Amygdala (tissue), 56 donors: ENCODE data around the gene DPP9.
"Not testable (repeated sequence)": the region's sequence is repeated elsewhere in the genome, so short reads cannot be mapped to it uniquely, and the experiment has no call there.

Experiments
- DNase-seq, 56 donors: peaks; one replicate each; lab custom pipeline; 2025; lab: John Stamatoyannopoulos, UW

Gene DPP9

DNA sequence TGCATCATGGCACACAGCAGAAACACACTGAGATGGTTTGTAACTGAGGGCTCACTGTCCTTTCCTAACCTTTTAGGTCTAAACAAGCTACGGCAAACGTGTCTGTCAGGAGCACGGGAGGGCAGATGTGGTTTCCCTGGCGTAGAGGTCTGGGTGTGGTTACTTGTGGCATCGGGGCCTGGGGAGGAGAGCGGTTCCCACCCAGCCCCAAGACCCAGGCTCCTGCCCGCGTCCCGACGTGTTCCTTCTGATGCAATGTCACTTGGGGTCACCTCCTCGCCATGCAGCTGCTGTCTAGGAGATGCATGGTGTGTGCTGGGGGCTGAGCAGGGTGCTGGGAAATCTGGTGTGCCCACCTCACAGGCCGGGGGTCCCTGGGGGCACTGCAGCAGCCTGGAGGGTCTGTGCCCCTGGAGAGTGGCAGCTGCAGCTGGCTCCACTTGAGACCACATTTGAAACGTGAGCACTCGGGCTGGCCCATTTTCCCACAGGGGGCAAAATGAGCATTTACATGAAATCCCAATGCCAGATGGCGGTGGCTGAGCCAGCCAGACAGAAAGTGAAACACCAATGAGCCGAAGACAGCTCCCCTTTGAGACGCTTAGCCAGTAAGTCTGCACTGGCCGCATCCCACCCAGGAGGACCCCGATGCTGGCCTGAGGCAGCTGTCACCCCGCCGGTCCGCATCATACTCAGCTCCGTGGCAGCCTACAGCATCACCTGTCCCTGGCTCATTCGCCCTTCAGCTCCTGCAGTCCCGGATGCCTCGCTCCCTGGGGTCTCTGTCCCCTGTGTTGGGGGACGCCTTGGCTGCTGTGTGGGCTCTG lies 31.2 kb downstream of the DPP9 start:
- no peak for DNase-seq

DNA sequence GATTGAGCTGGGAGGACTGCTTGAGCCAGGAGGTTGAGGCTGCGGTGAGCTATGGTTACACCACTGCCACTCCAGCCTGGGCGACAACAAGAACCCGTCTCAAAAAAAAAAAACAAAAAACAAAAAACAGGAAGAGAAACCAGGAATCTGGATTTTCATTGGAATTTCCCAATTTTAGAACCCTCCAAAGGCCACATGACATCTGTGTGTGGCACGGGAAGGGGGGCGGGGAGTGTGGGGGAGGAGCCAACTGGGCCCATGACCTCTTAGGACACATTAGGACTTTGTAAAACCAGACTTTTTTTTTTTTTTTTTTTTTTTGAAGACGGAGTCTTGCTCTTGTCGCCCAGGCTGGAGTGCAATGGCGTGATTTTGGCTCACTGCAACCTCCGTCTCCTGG lies 32.3 kb downstream of the DPP9 start:
- no peak for DNase-seq

DNA sequence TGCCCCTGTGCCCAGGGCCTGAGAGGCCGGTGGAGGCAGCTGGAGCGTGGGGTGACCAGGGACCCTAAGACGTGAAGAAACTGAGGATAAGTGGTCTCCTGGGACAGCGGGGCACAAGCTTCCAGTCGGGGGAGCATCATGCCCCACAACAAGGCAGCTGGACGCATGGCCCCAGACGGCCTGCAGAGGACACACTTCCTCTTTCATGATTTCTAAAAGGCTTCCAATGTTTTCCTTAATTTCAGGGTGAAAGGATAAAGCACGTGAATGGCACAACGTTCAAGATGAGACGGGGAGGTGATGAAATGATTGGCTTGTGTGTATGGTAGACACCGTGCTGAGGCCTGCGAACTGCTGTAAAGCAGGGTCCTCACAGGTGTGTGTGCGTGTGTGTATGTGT lies 33.3 kb downstream of the DPP9 start:
- DNase-seq: no peak

DNA sequence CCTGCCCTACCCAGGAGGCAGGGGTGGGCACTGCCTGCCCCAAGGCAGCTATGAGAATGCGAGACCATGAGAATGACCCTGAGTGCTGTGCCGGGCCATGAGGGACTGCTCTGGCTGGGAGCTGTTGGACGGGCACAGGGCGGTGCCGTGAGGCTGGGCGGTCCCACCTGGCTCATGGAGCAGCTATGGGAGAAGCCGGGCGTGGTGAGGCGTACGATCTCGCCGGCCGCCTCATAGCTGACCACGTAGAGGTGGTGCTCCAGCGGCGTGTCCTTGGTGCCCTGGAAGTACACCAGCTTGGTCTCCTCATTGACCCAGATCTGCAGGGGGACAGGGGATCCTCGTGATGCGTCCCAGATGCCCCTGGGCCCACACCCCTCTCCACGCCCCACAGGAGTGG lies 34.2 kb downstream of the DPP9 start:
- no peak for DNase-seq

DNA sequence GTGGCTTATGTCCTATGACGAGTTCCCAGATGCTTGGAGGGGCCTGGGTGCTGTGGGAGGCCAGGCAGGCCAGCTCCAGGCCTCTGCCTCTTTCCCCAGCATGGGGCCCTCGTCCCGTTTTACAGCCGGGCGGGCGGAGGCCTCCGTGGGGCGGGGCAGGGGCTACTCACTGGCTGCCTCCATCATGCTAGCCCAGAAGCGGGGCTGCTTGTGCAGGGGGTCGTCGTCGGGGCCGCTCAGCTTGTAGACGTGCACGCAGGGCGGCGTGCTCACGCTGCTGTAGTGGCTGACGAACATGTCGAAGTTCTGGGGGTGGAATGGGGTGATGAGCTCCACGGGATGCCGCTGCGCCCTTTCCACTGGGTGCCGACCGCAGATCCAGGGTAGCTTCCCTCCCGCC lies 35.1 kb downstream of the DPP9 start:
- no peak for DNase-seq

DNA sequence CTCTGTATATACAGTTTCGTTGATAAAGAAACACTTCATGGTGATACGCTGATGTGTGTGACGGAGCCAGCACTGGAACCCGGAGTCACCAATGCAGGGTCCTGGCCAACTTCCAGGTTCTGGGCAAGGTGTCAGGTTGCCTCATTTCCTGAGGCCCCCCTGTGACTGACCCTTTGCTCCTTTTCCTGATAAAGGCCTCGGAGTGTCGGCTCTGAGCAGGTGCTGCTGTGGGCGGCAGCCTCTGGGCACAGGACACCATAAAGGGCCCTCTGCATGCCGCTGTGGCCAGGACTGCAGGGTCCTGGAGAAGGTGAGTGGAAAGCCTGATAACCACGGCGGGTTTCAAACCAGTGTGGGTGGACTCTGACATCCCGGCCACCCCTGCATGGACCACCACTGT lies 36.2 kb downstream of the DPP9 start:
- DNase-seq: no peak

DNA sequence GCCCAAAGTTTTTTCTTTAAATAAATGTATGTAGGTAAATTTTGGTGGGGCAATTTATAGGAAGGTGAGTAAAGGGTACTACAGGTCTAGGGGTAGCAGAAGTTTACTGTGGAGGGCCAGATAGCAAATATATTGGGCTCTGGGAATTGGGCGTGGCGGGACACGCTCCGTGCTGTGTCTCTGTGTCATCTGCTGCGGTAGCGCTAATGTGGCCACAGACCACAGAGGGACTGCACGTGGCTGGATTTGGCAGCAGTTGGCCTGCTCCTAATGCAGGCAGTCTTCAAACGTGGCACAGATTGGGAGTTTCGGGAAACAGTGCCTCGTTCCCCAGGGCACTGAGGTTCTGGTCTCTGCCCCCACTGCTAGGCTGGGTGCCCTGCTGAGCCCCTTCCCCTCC lies 36.9 kb downstream of the DPP9 start:
- DNase-seq: no peak

DNA sequence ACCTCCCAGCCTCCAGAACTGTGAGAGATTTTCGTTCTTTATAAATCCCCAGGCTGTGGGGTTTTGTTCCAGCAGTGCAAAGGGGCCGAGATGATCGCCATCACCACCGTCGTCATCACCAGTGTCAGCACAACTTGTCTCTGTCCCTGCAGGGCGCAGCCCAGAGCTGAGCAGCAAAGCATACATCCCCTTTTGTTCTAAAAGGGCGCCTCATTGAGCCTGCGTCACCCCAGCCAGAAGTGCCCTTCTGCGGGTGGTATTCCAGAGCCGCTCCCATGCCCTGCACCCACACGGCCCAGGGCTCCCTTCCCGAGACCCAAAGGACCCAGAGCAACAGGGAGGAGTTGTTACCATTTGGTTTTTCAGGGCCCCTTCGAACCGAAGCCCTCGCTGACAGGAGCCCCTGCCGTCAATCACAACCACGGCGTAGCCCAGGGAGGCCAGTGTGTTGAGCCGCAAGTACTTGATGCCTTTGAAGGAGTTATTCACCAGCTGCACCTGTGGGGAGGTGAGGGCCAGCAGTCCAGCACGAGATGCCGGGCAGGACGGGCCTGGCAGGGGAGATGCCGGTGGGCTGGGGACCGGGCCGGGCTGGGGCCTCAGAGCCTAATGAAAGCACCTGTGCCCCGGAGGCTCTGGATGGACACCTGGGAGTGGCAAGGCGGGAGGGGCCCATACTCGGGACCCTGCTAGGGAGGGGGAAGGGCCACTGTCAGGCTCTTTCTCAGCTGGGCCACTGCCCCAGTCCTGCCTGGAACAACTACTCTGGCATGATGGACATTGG lies 39.1 kb downstream of the DPP9 start:
- peak in 10 of 56 donors; percentile 7 to 37 (median 14) for DNase-seq

DNA sequence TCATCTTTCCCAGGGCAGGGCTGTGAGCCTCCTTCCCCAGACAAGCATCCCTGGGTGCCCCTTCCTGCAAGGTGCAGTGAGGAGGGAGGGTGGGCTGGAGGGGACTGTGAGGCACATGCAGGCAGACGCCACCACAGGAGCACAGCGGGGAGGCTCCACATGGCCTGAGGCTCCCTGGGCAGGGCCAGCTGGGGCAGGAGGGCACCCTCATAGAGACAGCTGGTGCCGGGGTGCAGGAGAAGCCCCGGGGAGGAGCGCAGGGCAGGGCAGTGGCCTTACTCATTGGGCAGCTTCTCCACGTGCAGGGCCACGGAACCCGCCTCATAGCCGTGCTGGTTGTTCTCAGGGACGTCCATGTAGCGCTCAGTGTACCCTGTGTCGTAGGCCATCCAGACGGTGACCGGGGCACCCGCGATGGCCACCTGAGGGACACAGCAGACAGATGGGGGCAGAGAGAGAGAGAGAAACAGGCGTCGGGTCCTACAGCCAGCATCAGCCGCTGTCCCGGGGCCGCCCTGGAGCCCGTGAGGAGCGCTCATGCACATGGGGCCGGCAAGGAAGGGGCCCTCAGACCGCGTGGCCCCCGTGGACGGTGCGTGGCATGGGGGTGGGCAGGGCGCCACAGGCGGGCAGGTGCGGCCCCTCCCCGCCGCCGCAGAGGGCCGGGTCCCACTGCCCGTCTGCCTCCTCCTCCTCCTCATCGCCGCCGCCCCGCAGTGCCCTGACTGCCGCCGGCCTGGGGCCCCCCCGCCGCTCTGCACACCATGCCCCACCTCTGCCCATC lies 41.0 kb downstream of the DPP9 start:
- DNase-seq: no peak

DNA sequence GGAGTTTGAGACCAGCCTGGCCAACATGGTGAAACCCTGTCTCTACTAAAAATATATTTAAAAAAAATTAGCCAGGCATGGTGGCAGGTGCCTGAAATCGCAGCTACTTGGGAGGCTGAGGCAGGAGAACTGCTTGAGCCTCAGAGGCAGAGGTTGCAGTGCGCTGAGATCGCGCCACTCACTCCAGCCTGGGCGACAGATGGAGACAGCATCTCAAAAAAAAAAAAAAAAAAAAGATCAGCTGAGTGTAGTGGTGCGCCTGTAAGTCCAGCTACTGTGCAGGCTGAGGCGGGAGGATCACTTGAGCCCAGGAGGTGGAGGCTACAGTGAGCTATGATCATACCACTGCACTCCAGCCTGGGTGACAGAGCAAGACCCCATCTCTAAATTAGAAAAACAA lies 43.6 kb downstream of the DPP9 start:
- DNase-seq: not testable (repeated sequence)

DNA sequence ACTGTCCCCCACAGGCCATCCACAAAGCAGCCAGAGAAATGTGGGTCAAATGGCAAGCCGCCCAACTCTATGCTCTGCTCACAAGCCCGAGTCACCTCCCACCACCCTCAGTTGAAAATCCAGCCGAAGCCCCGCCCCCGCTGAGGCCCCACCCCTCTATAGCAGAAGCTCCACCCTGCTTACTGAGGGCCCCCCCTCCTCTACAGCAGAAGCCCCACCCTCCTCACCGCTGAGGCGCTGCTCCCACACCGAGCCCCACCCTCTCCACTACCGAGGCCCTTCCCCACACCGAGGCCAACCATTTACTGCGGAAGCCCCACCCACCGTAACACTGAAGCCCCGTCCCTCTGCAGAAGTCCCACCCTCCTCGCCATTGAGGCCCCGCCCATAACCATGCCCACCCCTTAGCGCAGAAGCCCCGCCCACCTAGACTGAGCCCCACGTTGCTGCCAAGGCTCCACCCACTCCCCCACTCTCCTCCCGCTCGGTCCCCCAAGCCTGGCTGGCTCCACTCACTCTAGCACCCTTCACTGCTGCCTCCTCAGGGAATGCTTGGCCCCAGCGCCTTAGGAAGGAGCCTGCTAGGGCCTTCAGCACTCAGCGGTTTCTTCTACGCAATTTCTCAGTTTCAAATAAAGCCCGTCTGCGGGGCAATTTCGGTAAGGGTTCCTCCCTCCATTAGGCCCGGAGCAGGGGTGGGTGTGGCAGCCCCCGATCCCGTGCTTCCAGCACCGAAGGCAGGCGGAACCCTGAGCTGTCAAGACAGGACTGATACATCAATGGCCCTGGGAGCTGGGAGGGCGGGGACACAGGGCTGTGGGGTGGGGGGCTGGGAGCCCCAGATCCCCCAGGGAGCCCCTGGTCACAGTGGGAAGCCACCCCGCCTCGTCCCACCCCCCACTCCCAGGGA lies 44.5 kb downstream of the DPP9 start:
- peak in 2 of 56 donors; percentile 23 to 65 for DNase-seq

DNA sequence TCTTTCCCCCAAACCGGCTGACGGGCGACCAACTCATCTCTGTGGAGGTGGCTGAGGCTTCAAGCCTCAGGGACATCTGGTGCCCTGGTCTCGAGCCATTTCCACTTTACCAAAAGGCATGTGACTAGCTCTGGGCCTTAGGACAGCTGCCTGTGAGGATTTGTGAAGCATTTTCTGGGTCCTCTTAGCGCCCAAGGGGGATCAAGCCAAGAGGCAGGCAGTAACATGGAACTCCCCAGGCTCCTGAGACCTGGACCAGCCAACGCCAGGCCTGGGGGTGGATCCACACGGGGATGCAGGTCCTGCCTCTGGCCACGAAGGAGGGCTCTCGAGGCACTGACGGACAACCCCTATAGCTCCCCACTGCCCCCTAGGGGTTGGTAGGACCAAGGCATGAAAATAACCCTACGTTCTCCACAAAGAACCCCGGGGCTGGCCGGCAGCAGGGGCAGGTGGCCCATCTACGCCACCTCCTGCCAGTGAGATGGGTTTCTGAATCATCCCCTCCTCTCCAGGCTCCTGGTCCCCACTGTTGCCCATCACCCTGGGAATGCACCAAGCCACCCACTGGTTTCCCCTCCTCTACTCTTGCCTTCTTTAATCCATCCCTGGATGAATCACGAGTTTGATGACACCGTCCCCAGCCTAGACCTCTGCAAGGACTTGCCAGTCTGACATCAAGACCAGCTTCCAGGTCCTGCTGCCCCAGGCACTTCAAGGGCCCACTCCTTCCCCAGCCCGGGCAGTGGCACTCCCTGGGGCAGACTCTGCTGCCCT lies 46.5 kb downstream of the DPP9 start:
- peak in 5 of 56 donors; percentile 4 to 30 (median 14) for DNase-seq

DNA sequence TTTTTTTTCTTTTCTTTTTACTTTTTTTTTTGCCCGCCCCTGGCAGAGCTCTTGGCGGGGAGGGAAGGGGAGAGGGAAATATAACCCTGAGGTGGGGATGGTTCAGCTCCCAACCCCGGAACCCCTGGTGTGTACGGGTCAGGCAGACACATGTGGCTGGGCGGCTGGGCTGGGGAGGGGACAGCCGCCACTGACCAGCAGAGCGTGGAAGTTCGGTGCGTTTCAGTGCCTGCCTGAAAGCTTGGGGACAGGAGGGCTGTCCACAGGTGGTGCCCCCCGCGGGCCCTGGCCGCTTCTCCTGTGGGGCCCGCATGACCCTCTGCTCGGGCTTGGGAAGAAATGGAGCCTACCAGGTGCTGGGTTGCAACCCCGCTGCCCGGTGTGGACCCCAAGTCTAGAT lies 48.3 kb downstream of the DPP9 start:
- DNase-seq: no peak

DNA sequence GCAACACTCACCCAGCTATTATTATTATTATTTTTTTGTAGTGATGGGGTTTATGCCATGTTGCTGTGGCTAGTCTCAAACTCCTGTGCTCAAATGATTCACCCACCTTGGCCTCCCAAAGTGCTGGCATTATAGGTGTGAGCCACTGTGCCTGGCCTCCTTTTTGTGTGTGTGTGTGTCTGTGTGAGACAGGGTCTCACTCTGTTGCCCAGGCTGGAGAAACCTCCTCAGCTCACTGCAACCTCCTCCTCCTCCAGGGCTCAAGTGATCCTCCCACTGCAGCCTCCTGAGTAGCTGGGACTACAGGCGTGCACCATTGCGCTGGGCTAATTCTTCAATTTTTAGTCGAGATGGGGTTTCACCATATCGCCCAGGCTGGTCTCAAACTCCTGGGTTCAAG lies 49.9 kb downstream of the DPP9 start:
- no peak for DNase-seq

DNA sequence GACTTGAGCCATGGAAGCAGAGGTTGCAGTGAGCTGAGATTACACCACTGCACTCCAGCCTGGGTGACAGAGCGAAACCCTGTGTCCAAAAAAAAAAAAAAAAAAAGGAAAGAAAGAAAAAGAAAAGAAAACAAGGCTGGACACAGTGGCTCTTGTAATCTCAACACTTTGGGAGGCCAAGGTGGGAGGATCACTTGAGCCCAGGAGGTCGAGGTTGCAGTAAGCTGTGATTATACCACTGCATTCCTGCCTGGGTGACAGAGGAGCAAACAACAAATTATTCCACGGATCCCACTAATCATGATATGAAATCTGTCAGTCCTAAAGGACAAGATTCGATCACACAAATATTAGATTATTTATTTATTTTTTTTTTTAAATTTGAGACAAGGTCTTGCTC lies 50.4 kb downstream of the DPP9 start:
- DNase-seq: no peak

DNA sequence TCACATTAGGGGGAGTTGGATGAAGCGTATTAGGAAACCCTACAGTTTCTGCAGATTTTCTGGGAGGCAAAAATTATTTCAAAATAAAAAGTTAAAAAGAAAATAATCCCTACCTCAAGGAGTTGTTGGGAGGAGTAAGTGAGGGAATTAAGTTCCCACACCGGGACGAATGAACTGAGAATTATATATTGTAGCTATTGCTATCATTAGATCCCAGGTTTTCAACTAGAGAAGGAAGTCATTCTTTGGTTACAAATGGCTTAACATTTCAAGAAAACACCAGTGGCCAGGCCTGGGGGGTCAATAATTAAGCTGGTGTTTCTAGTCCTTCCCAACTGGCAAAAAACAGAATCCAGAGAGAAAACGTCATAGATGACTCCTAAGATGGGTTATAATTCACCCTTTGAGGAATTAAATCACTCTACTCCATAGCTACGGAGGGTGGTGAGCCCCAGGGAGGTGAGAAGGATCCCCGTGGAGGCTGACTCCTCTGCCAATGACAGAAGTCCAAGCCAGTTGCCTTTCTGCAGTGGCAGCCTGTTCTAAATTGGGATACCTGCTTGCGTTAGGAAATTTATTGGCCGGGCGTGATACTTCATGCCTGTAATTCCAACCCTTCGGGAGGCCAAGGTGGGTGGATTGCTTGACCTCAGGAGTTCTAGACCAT lies 52.3 kb downstream of the DPP9 start:
- no peak for DNase-seq

DNA sequence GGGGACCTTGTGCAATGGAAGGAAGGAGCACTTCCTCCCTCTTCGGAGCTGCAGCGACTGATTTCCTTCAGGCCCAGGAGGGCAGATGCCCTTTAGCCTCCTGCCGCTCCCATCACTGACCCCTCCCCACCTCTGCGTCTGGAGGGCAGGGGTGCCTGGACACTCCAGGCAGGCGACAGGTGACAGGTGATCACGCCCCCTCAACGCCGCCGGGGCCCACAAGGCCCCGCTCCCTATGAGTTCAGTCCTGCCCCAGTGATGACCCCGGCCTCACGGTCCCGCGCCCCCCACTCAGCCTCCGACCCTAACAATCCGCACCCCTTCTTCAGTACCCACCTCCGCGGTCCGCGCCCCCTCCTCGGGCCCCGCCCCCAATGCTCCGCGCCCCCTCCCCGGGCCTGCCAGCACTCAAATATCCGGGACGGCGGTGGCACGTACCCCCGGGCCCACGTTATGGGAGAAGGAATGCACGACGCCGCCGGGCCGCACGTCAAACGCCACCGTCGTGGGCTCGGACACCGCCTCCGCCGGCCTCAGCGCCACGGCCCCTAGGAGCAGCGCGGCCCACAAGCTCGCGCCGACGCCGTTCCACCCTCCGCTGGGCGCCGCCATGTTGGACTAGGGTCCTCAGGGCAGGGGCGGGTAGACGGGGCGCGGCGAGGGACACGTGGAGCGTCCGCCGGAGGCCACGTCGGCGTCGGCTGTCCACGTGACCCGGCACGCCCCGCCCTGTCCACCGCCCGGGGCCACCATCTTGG lies 53.7 kb downstream of the DPP9 start, which contains the start of gene MYDGF:
TSS of gene MYDGF (minus strand) at position 620 of the 758 bp plus-strand sequence. CDS start at position 612, 8 bp downstream.
- DNase-seq: peak; percentile 26 to 92 (median 78)

DNA sequence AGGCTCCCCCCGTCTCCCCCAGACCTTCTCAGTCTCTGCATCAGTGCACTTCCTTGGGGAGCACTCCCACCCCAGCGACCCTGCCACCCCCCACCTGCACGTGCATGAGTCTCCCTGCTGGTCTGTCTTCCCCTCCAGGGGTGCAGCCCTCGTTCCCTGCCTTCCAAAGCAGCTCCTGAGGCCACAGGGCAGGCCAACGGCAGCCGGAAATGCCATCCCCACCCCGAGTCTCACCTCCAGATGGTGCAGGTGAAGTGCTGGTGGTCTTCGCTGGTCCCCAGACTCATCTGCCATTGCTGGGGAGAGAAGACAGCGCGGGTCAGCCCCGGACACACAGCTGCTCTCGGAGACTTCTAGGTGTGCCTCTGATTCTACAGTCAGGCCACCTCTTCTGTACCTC lies 59.0 kb downstream of the DPP9 start:
- no peak for DNase-seq
